Trophoblast cell (in vitro differentiated cells and primary cell): ENCODE measurements around the gene TRPC4.
A peak's percentile ranks its signal among the peaks of the same experiment; 100 is the strongest.

ENCODE experiments used
- DNase-seq, 2 donors: peaks; one replicate each; pipeline ENCODE4 v3.0.0-alpha.2; 2016
- H2AFZ ChIP-seq: 2 replicates; pipeline ENCODE4 v1.6.1; 2013; ENCODE audit warnings: low read length, moderate library complexity, mild to moderate bottlenecking; ENCODE audit not compliant: insufficient read depth, poor library complexity
- H2AK5ac ChIP-seq: 2 replicates; pipeline ENCODE4 v1.6.1; 2013; ENCODE audit warnings: mild to moderate bottlenecking, low read length
- H2BK120ac ChIP-seq: 2 replicates; pipeline ENCODE4 v1.6.1; 2013; ENCODE audit warnings: low read length, mild to moderate bottlenecking, moderate library complexity; ENCODE audit not compliant: insufficient read depth, poor library complexity
- H2BK12ac ChIP-seq: 2 replicates; pipeline ENCODE4 v1.6.1; 2013; ENCODE audit warnings: mild to moderate bottlenecking, low read length, moderate library complexity
- H2BK5ac ChIP-seq: 2 replicates; pipeline ENCODE4 v1.6.1; 2013; ENCODE audit warnings: low read length, low read depth, moderate library complexity, mild to moderate bottlenecking; ENCODE audit not compliant: poor library complexity
- H3K14ac ChIP-seq: 2 replicates; pipeline ENCODE4 v1.6.1; 2013; ENCODE audit warnings: mild to moderate bottlenecking, low read length
- H3K18ac ChIP-seq: 2 replicates; pipeline ENCODE4 v1.6.1; 2013; ENCODE audit warnings: mild to moderate bottlenecking, low read length
- H3K23ac ChIP-seq: 2 replicates; pipeline ENCODE4 v1.6.1; 2013; ENCODE audit warnings: low read length
- H3K27ac ChIP-seq: 2 replicates; pipeline ENCODE4 v1.5.1; 2013; ENCODE audit warnings: low read depth, mild to moderate bottlenecking, inconsistent platforms, low read length, moderate library complexity
- H3K27me3 ChIP-seq: 2 replicates; pipeline ENCODE4 v1.6.1; 2013; ENCODE audit warnings: inconsistent platforms, mild to moderate bottlenecking, low read length, moderate library complexity; ENCODE audit not compliant: insufficient read depth
- H3K36me3 ChIP-seq, 2 experiments: 1 replicate in 1 of 2; 2 replicates in 1 of 2; pipeline ENCODE4 v1.6.1; 2013; ENCODE audit warnings: low read length in 2 of 2, mild to moderate bottlenecking in 2 of 2, moderate library complexity in 1 of 2; ENCODE audit not compliant: insufficient read depth in 2 of 2, control insufficient read depth in 1 of 2
- H3K4ac ChIP-seq: 2 replicates; pipeline ENCODE4 v1.6.1; 2013; ENCODE audit warnings: low read depth, mild to moderate bottlenecking, low read length, moderate library complexity
- H3K4me1 ChIP-seq, 2 experiments: 1 replicate in 1 of 2; 2 replicates in 1 of 2; pipeline ENCODE4 v1.6.1; 2013; ENCODE audit warnings: low read length in 2 of 2, mild to moderate bottlenecking in 2 of 2, moderate library complexity in 1 of 2; ENCODE audit not compliant: insufficient read depth in 2 of 2, control insufficient read depth in 1 of 2
- H3K4me2 ChIP-seq: 2 replicates; pipeline ENCODE4 v1.6.1; 2013; ENCODE audit warnings: inconsistent platforms, mild to moderate bottlenecking, low read length, moderate library complexity
- H3K4me3 ChIP-seq: 2 replicates; pipeline ENCODE4 v1.5.1; 2013; ENCODE audit warnings: mild to moderate bottlenecking, low read depth, low read length, inconsistent platforms
- H3K79me1 ChIP-seq: one replicate; pipeline ENCODE4 v1.6.1; 2013; ENCODE audit warnings: low read length
- H3K79me2 ChIP-seq: 2 replicates; pipeline ENCODE4 v1.6.1; 2013; ENCODE audit warnings: low read length, mild to moderate bottlenecking; ENCODE audit not compliant: control insufficient read depth, insufficient read depth, poor library complexity
- H3K9ac ChIP-seq: 2 replicates; pipeline ENCODE4 v1.6.1; 2013; ENCODE audit warnings: mild to moderate bottlenecking, low read length
- H3K9me3 ChIP-seq: 2 replicates; pipeline ENCODE4 v1.6.1; 2013; ENCODE audit warnings: low read depth, mild to moderate bottlenecking, control low read depth, inconsistent platforms, low read length; ENCODE audit not compliant: insufficient read depth
- H4K12ac ChIP-seq: 2 replicates; pipeline ENCODE4 v1.6.1; 2013; ENCODE audit warnings: low read depth, mild to moderate bottlenecking, low read length, moderate library complexity
- H4K8ac ChIP-seq: 2 replicates; pipeline ENCODE4 v1.6.1; 2013; ENCODE audit warnings: low read depth, mild to moderate bottlenecking, low read length, moderate library complexity
- H4K91ac ChIP-seq: one replicate; pipeline ENCODE4 v1.6.1; 2013; ENCODE audit warnings: low read depth, mild to moderate bottlenecking, low read length, moderate library complexity
- WGBS: extraction: QIAGEN DNeasy Blood & Tissue Kit; methylation state at CpG from one replicate; pipeline ENCODE4 v1.1.7; 2013; ENCODE audit warnings: missing lambda C conversion rate; ENCODE audit not compliant: insufficient read length, insufficient coverage; ENCODE audit errors: extremely low coverage; 5-methylcytosine and 5-hydroxymethylcytosine counted together

The TRPC4 gene

DNA sequence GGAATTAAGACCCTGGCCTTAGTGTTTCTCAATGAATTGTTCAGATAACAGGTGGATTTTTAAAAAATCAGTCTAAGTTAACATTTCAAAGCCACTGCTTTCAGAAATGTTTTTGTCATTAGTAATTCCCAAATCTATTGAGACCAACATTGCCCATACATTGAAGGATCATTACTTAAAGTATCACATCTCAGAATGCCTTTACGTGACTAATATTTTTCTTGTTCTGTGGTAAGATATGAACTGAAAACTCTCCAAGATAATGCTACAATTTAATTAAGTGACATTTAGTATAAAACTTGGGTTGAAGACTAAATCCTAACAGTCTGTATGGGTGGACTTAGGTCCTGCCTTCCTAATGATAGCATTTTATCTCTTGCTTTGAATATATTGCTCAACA is 211.6 kb downstream of the TRPC4 start:
- no peaks in the 10 kb centered on the region for H3K4me1 ChIP-seq
- WGBS = no CpG with 5 or more reads among the region's 1 CpG
- no peak overlapping the region for H2BK5ac ChIP-seq

DNA sequence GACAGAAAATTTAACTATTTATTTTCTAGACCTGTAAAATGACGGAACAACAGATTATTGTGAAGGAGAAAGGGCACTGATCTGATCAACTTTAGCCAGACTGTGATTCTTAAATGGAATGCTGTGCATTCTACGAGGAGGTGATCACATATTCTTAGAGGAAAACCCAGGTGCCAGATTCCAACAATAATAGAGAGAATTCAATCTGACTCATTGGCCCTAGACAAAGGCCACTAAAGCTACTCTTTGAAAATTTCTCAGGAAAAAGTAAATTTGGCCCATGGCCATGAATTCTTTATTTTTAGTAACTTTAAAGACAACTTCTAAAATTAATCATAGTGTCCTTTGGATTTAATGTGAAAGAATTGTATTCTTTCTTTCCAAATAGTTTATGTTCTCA is 212.4 kb downstream of the TRPC4 start:
- no peak overlapping the region for H2AFZ ChIP-seq
- no peak overlapping the region for H2BK12ac ChIP-seq
- no peak overlapping the region for H2AK5ac ChIP-seq
- H4K12ac ChIP-seq = no peak overlapping the region
- no peaks in the 10 kb centered on the region for H3K27me3 ChIP-seq
- no CpG with 5 or more reads among the region's 2 CpGs for WGBS
- no peak overlapping the region for H3K27ac ChIP-seq
- H3K4me3 ChIP-seq = no peak overlapping the region
- no peaks in the 10 kb centered on the region for H3K79me1 ChIP-seq
- H2BK5ac ChIP-seq = no peak overlapping the region
- H3K14ac ChIP-seq = no peak overlapping the region
- no peak overlapping the region for H2BK120ac ChIP-seq
- H4K91ac ChIP-seq = no peak overlapping the region
- no peaks in the 10 kb centered on the region for H3K79me2 ChIP-seq
- no peak overlapping the region for H3K23ac ChIP-seq
- no peak overlapping the region for H3K4me2 ChIP-seq
- no peak overlapping the region for H3K18ac ChIP-seq
- H3K36me3 ChIP-seq = no peaks in the 10 kb centered on the region
- DNase-seq = peak; percentile 35 to 83
- no peak overlapping the region for H4K8ac ChIP-seq
- no peak overlapping the region for H3K9ac ChIP-seq
- H3K9me3 ChIP-seq = no peaks in the 10 kb centered on the region
- no peak overlapping the region for H3K4ac ChIP-seq
- no peaks in the 10 kb centered on the region for H3K4me1 ChIP-seq

More for the DNA sequence above, 211.6 kb downstream of the TRPC4 start:
- Histone ChIP-seq H2BK12ac (no peak overlapping the region), H4K91ac (no peak overlapping the region), H3K4me3 (no peak overlapping the region), H3K4me2 (no peak overlapping the region), H3K36me3 (no peaks in the 10 kb centered on the region), H3K14ac (no peak overlapping the region), H3K79me1 (no peaks in the 10 kb centered on the region), H3K18ac (no peak overlapping the region), H3K27me3 (no peaks in the 10 kb centered on the region), H3K23ac (no peak overlapping the region), H3K4ac (no peak overlapping the region), H3K9me3 (no peaks in the 10 kb centered on the region), H3K27ac (no peak overlapping the region), H3K9ac (no peak overlapping the region), H3K79me2 (no peaks in the 10 kb centered on the region), H2BK120ac (no peak overlapping the region), H2AFZ (no peak overlapping the region), H4K12ac (no peak overlapping the region), H2AK5ac (no peak overlapping the region), H4K8ac (no peak overlapping the region)
- DNase-seq = no peak

DNA sequence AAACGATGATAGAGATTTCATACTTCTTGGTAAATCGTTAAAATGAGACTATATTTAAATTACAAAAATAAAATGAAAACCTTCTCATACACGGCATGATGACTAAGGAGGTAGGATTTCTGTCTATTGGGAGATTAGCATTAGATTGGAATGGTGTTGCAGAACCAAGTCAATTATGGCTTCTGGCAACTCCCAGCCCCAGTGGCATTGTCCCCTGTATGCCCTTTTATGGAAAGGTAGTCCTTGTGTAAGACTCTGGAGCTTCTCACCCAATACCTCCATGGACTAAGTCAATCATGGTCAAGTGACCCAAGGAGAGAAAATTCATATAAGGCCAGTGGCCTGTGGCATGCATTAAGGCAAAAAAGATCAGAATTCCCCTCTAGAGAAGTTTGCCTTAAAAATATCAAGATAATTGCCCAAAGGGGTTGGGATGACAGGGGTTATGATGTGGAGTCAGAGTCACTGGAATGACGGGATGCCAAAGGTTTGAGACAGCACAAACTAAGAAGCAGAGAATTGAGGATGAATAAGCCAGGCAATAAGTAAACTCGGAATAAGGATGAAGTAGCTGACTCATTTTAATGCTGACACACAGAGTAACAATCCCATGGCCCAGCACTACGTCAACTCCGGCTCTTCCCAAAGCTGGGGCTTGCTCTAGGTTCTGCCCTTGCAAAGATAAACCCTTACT is 213.2 kb downstream of the TRPC4 start:
- no peak overlapping the region for H3K9ac ChIP-seq
- peak; percentile 92 to 96 for DNase-seq
- WGBS = no CpG with 5 or more reads among the region's 7 CpGs

GRCh38 chr13:37652596-37652995 is 217.0 kb downstream of the TRPC4 start:
- Histone ChIP-seq H3K9ac (no peak overlapping the region), H3K4me2 (no peak overlapping the region), H2BK120ac (no peak overlapping the region), H3K4ac (no peak overlapping the region), H2BK12ac (no peak overlapping the region), H3K27ac (no peak overlapping the region), H3K79me1 (no peaks in the 10 kb centered on the region), H3K36me3 (no peaks in the 10 kb centered on the region), H4K91ac (no peak overlapping the region), H3K23ac (no peak overlapping the region), H3K14ac (no peak overlapping the region), H4K8ac (no peak overlapping the region), H3K9me3 (no peaks in the 10 kb centered on the region), H2BK5ac (no peak overlapping the region), H3K79me2 (no peaks in the 10 kb centered on the region), H2AFZ (no peak overlapping the region), H3K4me3 (no peak overlapping the region), H3K18ac (no peak overlapping the region), H3K4me1 (no peaks in the 10 kb centered on the region), H2AK5ac (no peak overlapping the region), H4K12ac (no peak overlapping the region), H3K27me3 (no peaks in the 10 kb centered on the region)
- no CpG with 5 or more reads among the region's 1 CpG for WGBS
- DNase-seq = no peak

More for the DNA sequence above, 213.2 kb downstream of the TRPC4 start:
- H3K36me3 ChIP-seq = no peaks in the 10 kb centered on the region
- H3K27ac ChIP-seq = no peak overlapping the region
- H3K27me3 ChIP-seq = no peaks in the 10 kb centered on the region
- no peaks in the 10 kb centered on the region for H3K79me2 ChIP-seq
- H4K8ac ChIP-seq = no peak overlapping the region
- no peak overlapping the region for H4K91ac ChIP-seq
- H3K23ac ChIP-seq = no peak overlapping the region
- no peak overlapping the region for H3K4ac ChIP-seq
- H4K12ac ChIP-seq = no peak overlapping the region
- no peak overlapping the region for H3K4me3 ChIP-seq
- no peak overlapping the region for H3K14ac ChIP-seq
- H3K9me3 ChIP-seq = no peaks in the 10 kb centered on the region
- no peak overlapping the region for H2BK120ac ChIP-seq
- no peak overlapping the region for H2AFZ ChIP-seq
- no peaks in the 10 kb centered on the region for H3K4me1 ChIP-seq
- no peak overlapping the region for H3K4me2 ChIP-seq
- no peak overlapping the region for H2BK12ac ChIP-seq
- no peak overlapping the region for H2BK5ac ChIP-seq
- no peaks in the 10 kb centered on the region for H3K79me1 ChIP-seq
- H3K18ac ChIP-seq = no peak overlapping the region
- no peak overlapping the region for H2AK5ac ChIP-seq
